IMR-90 (cell line): ENCODE results near the gene TNFRSF1B. TPM values are rescaled to one million over a fixed set of nuclear protein-coding genes. Genes with fewer than 3 reads are reported as not detected.

ENCODE experiments used
- ATAC-seq: fragments of 200-7000 bp; cut with Tn5 transposase; 2 replicates; pipeline ENCODE4 v1.9.1; 2020; ENCODE audit warnings: low read depth, mild to moderate bottlenecking, moderate library complexity
- BruUV-seq: library from RNA; stranded (reverse); fragments of 400-500 nt; replicated peaks from 2 replicates; lab custom pipeline; 2021; lab: Mats Ljungman, UMichigan
- CTCF ChIA-PET: fragments of 300-600 bp; formaldehyde crosslinking; extraction: SDS; loops from one replicate; lab custom pipeline; 2021; ENCODE audit warnings: antibody characterized with exemption; lab: Yijun Ruan, JAX
- POLR2A ChIA-PET: fragments of 300-600 bp; sonication (Branson Sonifier 250); formaldehyde crosslinking; loops from one replicate; lab custom pipeline; 2022; ENCODE audit warnings: antibody characterized with exemption; ENCODE audit not compliant: unreplicated experiment; lab: Charles Lee
- DNase-seq: peaks from one replicate; pipeline ENCODE4 v3.0.0; 2013
- H2AFZ ChIP-seq: replicated peaks from 2 replicates; pipeline ENCODE3; 2013; ENCODE audit warnings: low read length, mild to moderate bottlenecking; ENCODE audit not compliant: poor library complexity
- H2AK5ac ChIP-seq: 2 replicates; pipeline ENCODE4 v1.6.1; 2013; ENCODE audit warnings: low read depth, low read length, inconsistent platforms
- H2AK9ac ChIP-seq: replicated peaks from 2 replicates; pipeline ENCODE3; 2013; ENCODE audit warnings: mild to moderate bottlenecking, low read depth, low read length, moderate library complexity; ENCODE audit not compliant: poor library complexity
- H2BK120ac ChIP-seq: 2 replicates; pipeline ENCODE4 v1.6.1; 2013; ENCODE audit warnings: low read depth, low read length, inconsistent platforms
- H2BK15ac ChIP-seq: 3 replicates; pipeline ENCODE4 v1.6.1; 2013; ENCODE audit warnings: low read depth, low read length, inconsistent platforms
- H2BK20ac ChIP-seq: 2 replicates; pipeline ENCODE4 v1.6.1; 2013; ENCODE audit warnings: low read depth, mild to moderate bottlenecking, inconsistent platforms, low read length, moderate library complexity
- H2BK5ac ChIP-seq: 2 replicates; pipeline ENCODE4 v1.6.1; 2013; ENCODE audit warnings: mild to moderate bottlenecking, low read depth, low read length, inconsistent platforms; ENCODE audit not compliant: poor library complexity, severe bottlenecking
- H3K14ac ChIP-seq: replicated peaks from 2 replicates; pipeline ENCODE4 v1.6.1; 2013; ENCODE audit warnings: low read depth, low read length, inconsistent platforms
- H3K18ac ChIP-seq: 2 replicates; pipeline ENCODE4 v1.6.1; 2013; ENCODE audit warnings: low read depth, low read length, control low read depth
- H3K23ac ChIP-seq: 2 replicates; pipeline ENCODE4 v1.6.1; 2013; ENCODE audit warnings: low read depth, low read length, inconsistent platforms
- H3K27ac ChIP-seq: 2 replicates; pipeline ENCODE4 v1.5.1; 2013; ENCODE audit warnings: mild to moderate bottlenecking, control low read depth, low read length; ENCODE audit not compliant: insufficient read depth
- H3K27me3 ChIP-seq: 2 replicates; pipeline ENCODE4 v1.6.1; 2013; ENCODE audit warnings: low read length; ENCODE audit not compliant: control insufficient read depth, insufficient read depth
- H3K36me3 ChIP-seq: 2 replicates; pipeline ENCODE4 v1.6.1; 2013; ENCODE audit warnings: low read length, mixed read lengths; ENCODE audit not compliant: control insufficient read depth, insufficient read depth
- H3K4ac ChIP-seq: 2 replicates; pipeline ENCODE4 v1.6.1; 2013; ENCODE audit warnings: low read depth, low read length, inconsistent platforms
- H3K4me1 ChIP-seq: 2 replicates; pipeline ENCODE4 v1.6.1; 2013; ENCODE audit warnings: low read length, mixed read lengths; ENCODE audit not compliant: control insufficient read depth, insufficient read depth
- H3K4me2 ChIP-seq: 2 replicates; pipeline ENCODE4 v1.6.1; 2013; ENCODE audit warnings: low read depth, mild to moderate bottlenecking, control low read depth, low read length, moderate library complexity
- H3K4me3 ChIP-seq: 2 replicates; pipeline ENCODE4 v1.5.1; 2013; ENCODE audit warnings: low read depth, mild to moderate bottlenecking, control low read depth, low read length, moderate library complexity; ENCODE audit not compliant: insufficient read depth
- H3K56ac ChIP-seq: 2 replicates; pipeline ENCODE4 v1.6.1; 2013; ENCODE audit warnings: low read length, inconsistent platforms; ENCODE audit not compliant: insufficient read depth; ENCODE audit errors: extremely low read depth
- H3K79me1 ChIP-seq, 2 experiments: 2 replicates each; pipeline ENCODE4 v1.6.1; 2013; ENCODE audit warnings: low read length in 2 of 2, inconsistent platforms in 1 of 2, low read depth in 1 of 2
- H3K9ac ChIP-seq: 2 replicates; pipeline ENCODE4 v1.6.1; 2013; ENCODE audit warnings: low read depth, low read length, control low read depth
- H3K9me1 ChIP-seq: 2 replicates; pipeline ENCODE4 v1.6.1; 2013; ENCODE audit warnings: low read length, inconsistent platforms; ENCODE audit not compliant: insufficient read depth
- H3K9me3 ChIP-seq: 2 replicates; pipeline ENCODE4 v1.6.1; 2013; ENCODE audit warnings: low read length; ENCODE audit not compliant: control insufficient read depth, insufficient read depth
- H4K20me1 ChIP-seq: 2 replicates; pipeline ENCODE4 v1.6.1; 2013; ENCODE audit warnings: low read length, inconsistent platforms; ENCODE audit not compliant: insufficient read depth
- H4K5ac ChIP-seq: 2 replicates; pipeline ENCODE4 v1.6.1; 2013; ENCODE audit warnings: mild to moderate bottlenecking, low read depth, low read length, control low read depth
- H4K8ac ChIP-seq, 2 experiments: 2 replicates each; pipeline ENCODE4 v1.6.1; 2013; ENCODE audit warnings: low read depth in 2 of 2, low read length in 2 of 2, control low read depth in 1 of 2, inconsistent platforms in 1 of 2
- H4K91ac ChIP-seq: 2 replicates; pipeline ENCODE4 v1.6.1; 2013; ENCODE audit warnings: low read depth, low read length, inconsistent platforms; ENCODE audit not compliant: insufficient read depth
- BHLHE40 ChIP-seq: fragments of 150-350 bp; IDR thresholded peaks from 2 replicates; pipeline ENCODE4 v1.6.1; 2016; ENCODE audit warnings: mild to moderate bottlenecking, low read depth, low read length
- CEBPB ChIP-seq: IDR thresholded peaks from 2 replicates; pipeline ENCODE4 v1.6.1; 2012; ENCODE audit warnings: low read depth, low read length, improper control_type of control experiment
- CHD1 ChIP-seq: IDR thresholded peaks from 2 replicates; pipeline ENCODE4 v1.6.1; 2012; ENCODE audit warnings: low read depth, low read length, improper control_type of control experiment
- FOS ChIP-seq: fragments of 150-350 bp; IDR thresholded peaks from 2 replicates; pipeline ENCODE4 v1.6.1; 2016; ENCODE audit warnings: low read depth, low read length
- MAFK ChIP-seq: IDR thresholded peaks from 2 replicates; pipeline ENCODE4 v1.6.1; 2012; ENCODE audit warnings: low read depth, low read length, improper control_type of control experiment
- MAZ ChIP-seq: IDR thresholded peaks from 2 replicates; pipeline ENCODE4 v1.6.1; 2012; ENCODE audit warnings: low read depth, mild to moderate bottlenecking, low read length, improper control_type of control experiment, moderate library complexity, borderline replicate concordance
- MXI1 ChIP-seq: IDR thresholded peaks from 2 replicates; pipeline ENCODE4 v1.6.1; 2012; ENCODE audit warnings: low read depth, mild to moderate bottlenecking, low read length, moderate library complexity, borderline replicate concordance
- NFE2L2 ChIP-seq: fragments of 150-350 bp; IDR thresholded peaks from 2 replicates; pipeline ENCODE4 v1.6.1; 2016; ENCODE audit warnings: low read depth, mild to moderate bottlenecking, low read length
- POLR2A ChIP-seq: IDR thresholded peaks from 2 replicates; pipeline ENCODE4 v1.6.1; 2012; ENCODE audit warnings: mild to moderate bottlenecking, low read depth, low read length
- RAD21 ChIP-seq: IDR thresholded peaks from 2 replicates; pipeline ENCODE4 v1.6.1; 2012; ENCODE audit warnings: low read length, improper control_type of control experiment
- RCOR1 ChIP-seq: IDR thresholded peaks from 2 replicates; pipeline ENCODE4 v1.6.1; 2012; ENCODE audit warnings: mild to moderate bottlenecking, low read length, improper control_type of control experiment; ENCODE audit not compliant: insufficient replicate concordance
- RFX5 ChIP-seq: IDR thresholded peaks from 2 replicates; pipeline ENCODE4 v1.8.0; 2012; ENCODE audit warnings: low read depth, mild to moderate bottlenecking, low read length, moderate library complexity
- SMC3 ChIP-seq: fragments of 150-350 bp; IDR thresholded peaks from 2 replicates; pipeline ENCODE4 v1.6.1; 2016; ENCODE audit warnings: low read depth, mild to moderate bottlenecking, antibody characterized with exemption, low read length, moderate library complexity
- WGBS, 2 experiments: methylation state at CpG; one replicate each; pipeline versions ENCODE4 v1.1.5 to v1.1.7; 2013; ENCODE audit warnings: missing lambda C conversion rate in 2 of 2; ENCODE audit not compliant: insufficient read length in 1 of 2; ENCODE audit errors: extremely low coverage in 2 of 2; 5-methylcytosine and 5-hydroxymethylcytosine counted together
- dilution Hi-C: fragments of 300-500 bp; cut with HindIII; formaldehyde crosslinking; loops from one replicate; pipeline ENCODE4 v1.14.3; 2018; ENCODE audit warnings: low sequenced_read_pairs; ENCODE audit not compliant: unreplicated experiment
- in situ Hi-C: fragments of 300-500 bp; cut with MboI; formaldehyde crosslinking; loops from 3 replicates; pipeline ENCODE4 v1.14.3; 2019; ENCODE audit warnings: low sequenced_read_pairs, inconsistent platforms, mixed read lengths
- intact Hi-C: fragments of 100-400 bp; cut with micrococcal nuclease; formaldehyde crosslinking; loops from 2 replicates; pipeline ENCODE4 v1.10.0; 2022
- polyA plus RNA-seq, 3 experiments: library from polyadenylated mRNA; depleted of rRNA; stranded (reverse); fragments of >200 nt; gene quantifications; 2 replicates each; pipeline ENCODE4 v1.2.3, GENCODE V29; 2012; ENCODE audit warnings: low replicate concordance in 1 of 3
- total RNA-seq: library from RNA; depleted of rRNA; stranded (reverse); fragments of >200 nt; gene quantifications from 2 replicates; pipeline ENCODE4 v1.2.3, GENCODE V29; 2012
- TF ChIP-seq, protein P1 (sequence below): fragments of 150-350 bp; IDR thresholded peaks from 2 replicates; pipeline ENCODE4 v1.6.1; 2017; ENCODE audit warnings: mild to moderate bottlenecking, antibody characterized with exemption, low read length, low read depth
- TF ChIP-seq, protein P2 (sequence below): conservative IDR thresholded peaks from 2 replicates; pipeline ENCODE4 v1.5.1; 2012; ENCODE audit warnings: mild to moderate bottlenecking, low read depth, low read length, improper control_type of control experiment
- TF ChIP-seq, protein P3 (sequence below): fragments of 150-350 bp; IDR thresholded peaks from 2 replicates; pipeline ENCODE4 v1.6.1; 2016; ENCODE audit warnings: low read depth, mild to moderate bottlenecking, low read length, moderate library complexity, borderline replicate concordance

Gene TNFRSF1B
- total and polyA plus RNA-seq, 2 of the 4 experiments (the other 2 are of a cell fraction) = 4.3 to 8.9 TPM

DNA sequence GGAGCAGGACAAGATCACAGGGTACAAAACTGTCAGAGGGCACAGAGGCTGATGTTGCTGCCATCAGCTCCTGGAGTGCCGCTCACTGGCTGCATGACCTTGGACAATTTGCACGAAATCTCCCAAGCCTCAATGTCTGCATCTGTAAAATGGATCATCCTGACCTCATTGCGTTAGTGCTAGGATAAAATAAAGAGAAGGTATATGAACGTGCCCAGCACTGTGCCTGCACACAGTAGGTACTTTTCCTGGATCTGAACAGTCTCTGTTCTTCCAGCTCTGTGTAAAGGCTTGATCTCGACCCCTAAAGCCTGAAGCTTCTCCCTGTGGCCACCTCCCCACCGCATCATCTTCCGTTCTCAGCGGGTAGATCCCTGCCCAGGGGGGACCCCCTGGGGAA, 12.9 kb downstream of the TNFRSF1B start:
- H4K5ac ChIP-seq = no peak overlapping the region
- 0 out of 2 replicates have a peak overlapping the region, but pooled peaks have one; percentile 93 for H3K4ac ChIP-seq
- TF ChIP-seq MAZ (no peak), RCOR1 (no peak), BHLHE40 (no peak), CHD1 (no peak), SMC3 (no peak), POLR2A (no peak), RFX5 (no peak), FOS (no peak), MXI1 (no peak), NFE2L2 (no peak), CEBPB (no peak), MAFK (no peak), RAD21 (no peak)
- TF ChIP-seq, protein P1, sequence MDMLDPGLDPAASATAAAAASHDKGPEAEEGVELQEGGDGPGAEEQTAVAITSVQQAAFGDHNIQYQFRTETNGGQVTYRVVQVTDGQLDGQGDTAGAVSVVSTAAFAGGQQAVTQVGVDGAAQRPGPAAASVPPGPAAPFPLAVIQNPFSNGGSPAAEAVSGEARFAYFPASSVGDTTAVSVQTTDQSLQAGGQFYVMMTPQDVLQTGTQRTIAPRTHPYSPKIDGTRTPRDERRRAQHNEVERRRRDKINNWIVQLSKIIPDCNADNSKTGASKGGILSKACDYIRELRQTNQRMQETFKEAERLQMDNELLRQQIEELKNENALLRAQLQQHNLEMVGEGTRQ = no peak
- TF ChIP-seq, protein P2, sequence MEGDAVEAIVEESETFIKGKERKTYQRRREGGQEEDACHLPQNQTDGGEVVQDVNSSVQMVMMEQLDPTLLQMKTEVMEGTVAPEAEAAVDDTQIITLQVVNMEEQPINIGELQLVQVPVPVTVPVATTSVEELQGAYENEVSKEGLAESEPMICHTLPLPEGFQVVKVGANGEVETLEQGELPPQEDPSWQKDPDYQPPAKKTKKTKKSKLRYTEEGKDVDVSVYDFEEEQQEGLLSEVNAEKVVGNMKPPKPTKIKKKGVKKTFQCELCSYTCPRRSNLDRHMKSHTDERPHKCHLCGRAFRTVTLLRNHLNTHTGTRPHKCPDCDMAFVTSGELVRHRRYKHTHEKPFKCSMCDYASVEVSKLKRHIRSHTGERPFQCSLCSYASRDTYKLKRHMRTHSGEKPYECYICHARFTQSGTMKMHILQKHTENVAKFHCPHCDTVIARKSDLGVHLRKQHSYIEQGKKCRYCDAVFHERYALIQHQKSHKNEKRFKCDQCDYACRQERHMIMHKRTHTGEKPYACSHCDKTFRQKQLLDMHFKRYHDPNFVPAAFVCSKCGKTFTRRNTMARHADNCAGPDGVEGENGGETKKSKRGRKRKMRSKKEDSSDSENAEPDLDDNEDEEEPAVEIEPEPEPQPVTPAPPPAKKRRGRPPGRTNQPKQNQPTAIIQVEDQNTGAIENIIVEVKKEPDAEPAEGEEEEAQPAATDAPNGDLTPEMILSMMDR = no peak
- TF ChIP-seq, protein P3, sequence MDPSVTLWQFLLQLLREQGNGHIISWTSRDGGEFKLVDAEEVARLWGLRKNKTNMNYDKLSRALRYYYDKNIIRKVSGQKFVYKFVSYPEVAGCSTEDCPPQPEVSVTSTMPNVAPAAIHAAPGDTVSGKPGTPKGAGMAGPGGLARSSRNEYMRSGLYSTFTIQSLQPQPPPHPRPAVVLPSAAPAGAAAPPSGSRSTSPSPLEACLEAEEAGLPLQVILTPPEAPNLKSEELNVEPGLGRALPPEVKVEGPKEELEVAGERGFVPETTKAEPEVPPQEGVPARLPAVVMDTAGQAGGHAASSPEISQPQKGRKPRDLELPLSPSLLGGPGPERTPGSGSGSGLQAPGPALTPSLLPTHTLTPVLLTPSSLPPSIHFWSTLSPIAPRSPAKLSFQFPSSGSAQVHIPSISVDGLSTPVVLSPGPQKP = no peak
- H4K8ac ChIP-seq = no peak overlapping the region
- ATAC-seq (no peak), DNase-seq (no peak)
- dilution Hi-C loops = no loop called here
- peak overlapping the region; percentile 80; the same call in 1 of the 2 replicates for H4K91ac ChIP-seq
- H3K4me1 ChIP-seq = peaks cover 39% of the 10 kb centered on the region
- no peak overlapping the region for H2BK20ac ChIP-seq
- H3K9me1 ChIP-seq = peaks cover 11% of the 10 kb centered on the region
- no peak overlapping the region for H3K4me2 ChIP-seq
- no TSS peak for BruUV-seq
- H2AFZ ChIP-seq = no peak overlapping the region
- peak overlapping the region; percentile 71 for H2AK9ac ChIP-seq
- H3K18ac ChIP-seq = no peak overlapping the region
- H3K27ac ChIP-seq = no peak overlapping the region
- ChIA-PET CTCF (no interaction called here), POLR2A (no interaction called here)
- H3K4me3 ChIP-seq = no peak overlapping the region
- intact Hi-C loops = no loop called here
- H4K20me1 ChIP-seq = no peaks in the 10 kb centered on the region
- no peak overlapping the region for H3K9ac ChIP-seq
- peaks cover 0 to 13% of the 10 kb centered on the region in 2 experiments; a peak in 1 of 4 replicates for H3K79me1 ChIP-seq
- 100% methylated on average over 4 of the region's 8 CpGs; no CpG with 5 or more reads in 1 of the 2 experiments for WGBS, 2 experiments
- H3K27me3 ChIP-seq = no peaks in the 10 kb centered on the region
- H2BK120ac ChIP-seq = peak overlapping the region; percentile 69; the same call in 1 of the 2 replicates
- no peak overlapping the region for H3K23ac ChIP-seq
- H2BK5ac ChIP-seq = no peak overlapping the region
- peak overlapping the region; percentile 7; the same call in 1 of the 3 replicates for H2BK15ac ChIP-seq
- no peaks in the 10 kb centered on the region for H3K36me3 ChIP-seq
- no peak overlapping the region for H3K56ac ChIP-seq
- H3K9me3 ChIP-seq = no peaks in the 10 kb centered on the region
- H2AK5ac ChIP-seq = peak overlapping the region; percentile 62
- no peak overlapping the region for H3K14ac ChIP-seq
- in situ Hi-C loops = no loop called here
